ENCODE results near the gene MAP4K3. TPM values are rescaled to one million over a fixed set of nuclear protein-coding genes. Genes with fewer than 3 reads are reported as not detected.
"Not testable (repeated sequence)": the region's sequence is repeated elsewhere in the genome, so short reads cannot be mapped to it uniquely, and the experiment has no call there.

The MAP4K3 gene
- total RNA-seq, 3 donors from 2014 or later: 32.7 to 50.4 (median 39.9) TPM

DNA sequence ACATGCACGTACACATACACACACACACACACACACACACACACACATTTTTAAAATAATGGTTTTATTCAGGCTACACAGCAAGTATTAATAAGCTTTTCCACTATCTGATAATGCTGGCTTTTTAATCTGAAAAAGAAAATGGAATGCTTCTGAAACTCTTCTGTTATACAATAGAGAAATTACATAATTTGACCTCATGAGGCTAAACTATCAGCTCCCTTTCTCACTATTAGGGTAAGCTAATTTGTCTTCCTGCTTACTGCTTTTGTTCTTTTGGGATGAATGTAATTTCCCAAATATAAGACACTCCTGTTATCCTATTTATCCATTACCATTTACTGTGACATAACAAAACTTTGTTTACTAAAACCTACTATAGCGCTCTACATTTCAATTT is 41.8 kb downstream of the MAP4K3 start:
- intact Hi-C loops (cut with DNase I, micrococcal nuclease): no loop called here
- ATAC-seq: no peak
- H3K9me3 ChIP-seq: no peaks in the 10 kb centered on the region
- no peak for DNase-seq
- TF ChIP-seq CTCF (IDR thresholded peaks at IDR 0.05): no peak
- no peaks in the 10 kb centered on the region for H3K4me1 ChIP-seq (ENCODE audit: low read depth)
- H3K36me3 ChIP-seq (ENCODE audit: low read depth): no peaks in the 10 kb centered on the region
- H3K4me3 ChIP-seq: no peak overlapping the region

GRCh38 chr2:39394516-39394961 is 42.5 kb downstream of the MAP4K3 start:
- intact Hi-C loops (cut with DNase I, micrococcal nuclease): no loop called here
- TF ChIP-seq CTCF (IDR thresholded peaks at IDR 0.05): no peak

GRCh38 chr2:39392672-39393071 is 44.4 kb downstream of the MAP4K3 start:
- H3K4me1 ChIP-seq (ENCODE audit: low read depth): no peaks in the 10 kb centered on the region

More at GRCh38 chr2:39394516-39394961, 42.5 kb downstream of the MAP4K3 start:
- Histone ChIP-seq H3K36me3 (ENCODE audit: low read depth) (no peaks in the 10 kb centered on the region), H3K9me3 (no peaks in the 10 kb centered on the region), H3K4me3 (no peak overlapping the region), H3K4me1 (ENCODE audit: low read depth) (no peaks in the 10 kb centered on the region)
- ATAC-seq: no peak
- DNase-seq: no peak

GRCh38 chr2:39390216-39390615 is 46.9 kb downstream of the MAP4K3 start:
- intact Hi-C loops (cut with DNase I, micrococcal nuclease): no loop called here
- Histone ChIP-seq H3K4me1 (ENCODE audit: low read depth) (no peaks in the 10 kb centered on the region), H3K36me3 (ENCODE audit: low read depth) (no peaks in the 10 kb centered on the region), H3K9me3 (no peaks in the 10 kb centered on the region), H3K4me3 (no peak overlapping the region)
- no peak for TF ChIP-seq CTCF (IDR thresholded peaks at IDR 0.05)
- DNase-seq (no peak), ATAC-seq (no peak)

More at GRCh38 chr2:39392672-39393071, 44.4 kb downstream of the MAP4K3 start:
- no peaks in the 10 kb centered on the region for H3K9me3 ChIP-seq
- no peaks in the 10 kb centered on the region for H3K36me3 ChIP-seq (ENCODE audit: low read depth)
- no peak for DNase-seq
- TF ChIP-seq CTCF (IDR thresholded peaks at IDR 0.05): no peak
- intact Hi-C loops (cut with DNase I, micrococcal nuclease): no loop called here
- ATAC-seq: no peak
- H3K4me3 ChIP-seq: no peak overlapping the region

GRCh38 chr2:39386064-39386463 is 51.0 kb downstream of the MAP4K3 start:
- H3K36me3 ChIP-seq (ENCODE audit: low read depth): no peaks in the 10 kb centered on the region
- TF ChIP-seq CTCF (IDR thresholded peaks at IDR 0.05): no peak
- intact Hi-C loops (cut with DNase I, micrococcal nuclease): no loop called here
- no peak for ATAC-seq
- no peak for DNase-seq
- no peaks in the 10 kb centered on the region for H3K4me1 ChIP-seq (ENCODE audit: low read depth)
- H3K4me3 ChIP-seq: no peak overlapping the region
- H3K9me3 ChIP-seq: no peaks in the 10 kb centered on the region

DNA sequence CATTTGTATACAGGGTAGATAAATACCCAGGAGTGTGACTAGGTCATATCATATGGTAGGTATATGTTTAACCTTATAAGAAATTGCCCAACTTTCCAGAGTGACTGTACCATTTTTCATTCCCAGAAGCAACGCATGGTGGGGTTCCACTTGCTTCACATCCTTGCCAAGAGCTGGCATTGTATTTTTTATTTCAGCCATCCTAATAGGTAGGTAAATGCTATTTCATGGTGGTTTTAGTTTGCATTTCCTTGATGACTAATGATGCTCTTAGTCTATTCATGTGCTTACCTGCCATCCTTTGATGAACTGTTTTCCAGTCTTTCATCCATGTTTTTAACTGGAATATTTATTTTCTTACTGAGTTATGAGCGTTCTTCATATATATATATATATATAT is 51.9 kb downstream of the MAP4K3 start:
- no peak overlapping the region for H3K4me3 ChIP-seq
- H3K4me1 ChIP-seq (ENCODE audit: low read depth): peaks cover 2% of the 10 kb centered on the region
- no peaks in the 10 kb centered on the region for H3K36me3 ChIP-seq (ENCODE audit: low read depth)
- DNase-seq (no peak), ATAC-seq (no peak)
- intact Hi-C loops (cut with DNase I, micrococcal nuclease): no loop called here
- no peaks in the 10 kb centered on the region for H3K9me3 ChIP-seq
- TF ChIP-seq CTCF (IDR thresholded peaks at IDR 0.05): no peak

DNA sequence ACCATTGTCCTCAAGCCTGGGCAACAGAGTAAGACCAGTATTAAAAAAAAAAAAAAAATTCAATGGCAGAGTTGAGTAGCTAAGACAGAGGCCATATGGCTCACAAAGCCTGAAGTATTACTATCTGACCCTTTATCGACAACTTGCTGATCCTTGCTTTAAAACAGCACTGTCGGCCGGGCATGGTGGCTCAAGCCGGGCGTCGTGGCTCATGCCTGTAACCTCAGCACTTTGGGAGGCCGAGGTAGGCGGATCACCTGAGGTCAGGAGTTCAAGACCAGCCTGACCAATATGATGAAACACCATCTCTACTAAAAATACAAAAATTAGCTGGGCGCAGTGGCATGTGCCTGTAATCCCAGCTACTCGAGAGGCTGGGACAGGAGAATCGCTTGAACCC is 53.0 kb downstream of the MAP4K3 start:
- DNase-seq; H3K9me3 ChIP-seq; H3K4me3 ChIP-seq; H3K4me1 ChIP-seq (ENCODE audit: low read depth); ATAC-seq; H3K36me3 ChIP-seq (ENCODE audit: low read depth); intact Hi-C loops (cut with DNase I, micrococcal nuclease): not testable (repeated sequence)
